ENCODE data around the gene ATG7.

- no peak for TF ChIP-seq CTCF (IDR thresholded peaks at IDR 0.05; ENCODE audit: borderline replicate concordance, extremely low read depth, low read length, poor library complexity, severe bottlenecking)
- TF ChIP-seq EZH2 (IDR thresholded peaks at IDR 0.05; ENCODE audit: borderline replicate concordance, low read depth, low read length, severe bottlenecking), result no peak
Measured at GRCh38 chr3:11476735-11477144, 204.5 kb downstream of the ATG7 start.
